HG02642 (cell line): ENCODE results near the gene TPCN1.
A peak's percentile ranks its signal among the peaks of the same experiment; 100 is the strongest.

Source experiments
- ATAC-seq: cut with Tn5 transposase; IDR thresholded peaks from one replicate; pipeline ENCODE4 v1.9.1; 2021; ENCODE audit warnings: mild to moderate bottlenecking; ENCODE audit not compliant: unreplicated experiment, poor library complexity

TPCN1 gene

DNA sequence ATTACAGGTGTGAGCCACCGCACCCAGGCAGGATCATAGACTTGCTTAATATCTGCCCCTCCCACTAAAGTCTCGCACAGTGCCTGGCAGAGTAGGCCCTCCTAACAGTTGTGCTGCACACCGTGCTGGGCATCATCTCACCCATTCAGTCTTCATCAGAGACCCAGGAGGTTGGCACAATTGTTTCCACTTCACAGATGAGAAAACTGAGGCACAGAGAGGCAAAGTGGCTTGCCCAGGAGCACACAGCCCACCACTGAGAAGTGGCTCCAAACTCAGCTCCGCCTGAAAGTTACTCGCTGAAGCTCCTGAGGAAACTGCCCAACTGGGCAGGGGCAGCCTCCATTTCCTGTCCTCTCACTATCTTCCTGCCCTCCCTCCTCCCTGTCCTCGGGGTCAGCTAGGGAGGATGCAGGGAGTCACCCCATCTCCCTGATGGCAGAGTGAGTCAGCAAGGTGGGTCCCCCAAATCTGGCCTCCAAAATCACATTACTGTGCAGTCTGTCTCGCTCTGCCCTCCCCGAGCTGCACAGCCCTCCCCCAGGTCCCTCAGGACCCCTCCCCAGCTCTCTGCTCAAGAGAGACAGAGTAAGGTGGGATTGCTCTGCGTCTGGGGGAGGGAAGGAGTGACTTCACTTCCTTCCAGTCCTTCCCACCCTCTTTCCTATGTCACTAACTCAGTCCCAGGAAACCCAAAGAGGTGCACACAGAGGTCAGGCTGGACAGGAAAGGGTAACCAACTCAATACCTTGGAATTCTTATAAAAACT lies 107.9 kb downstream of the TPCN1 start:
- no peak for ATAC-seq

DNA sequence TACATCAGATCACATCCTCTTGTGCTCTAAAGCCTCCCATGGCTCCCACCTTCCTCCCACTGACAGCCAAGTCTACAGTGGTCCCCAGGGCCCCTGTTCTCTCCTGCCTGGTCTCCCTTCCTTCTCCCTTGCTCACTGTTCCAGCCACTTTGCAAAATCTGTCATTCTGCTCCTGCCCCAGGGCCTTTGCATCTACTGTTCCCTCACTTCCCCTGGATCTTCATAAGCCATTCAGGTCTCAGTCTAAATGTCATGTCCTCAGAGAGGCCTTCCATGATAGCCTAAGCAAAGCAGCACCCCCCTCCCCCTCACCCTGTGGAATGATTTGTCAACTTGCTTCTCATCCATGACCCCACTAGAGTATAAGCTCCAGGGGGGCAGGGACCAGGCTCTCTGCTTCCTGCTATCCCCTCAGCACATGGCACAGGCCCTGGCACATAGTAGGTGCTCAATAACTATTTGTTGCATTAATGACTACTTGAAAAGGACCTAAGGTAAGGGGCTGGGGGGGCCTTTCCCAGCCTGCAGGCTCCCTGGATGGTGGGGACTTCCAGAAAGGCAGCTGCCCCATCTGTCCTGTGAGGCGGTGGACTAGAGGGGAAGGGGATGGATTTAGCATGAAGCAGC lies 108.6 kb downstream of the TPCN1 start:
- no peak for ATAC-seq

DNA sequence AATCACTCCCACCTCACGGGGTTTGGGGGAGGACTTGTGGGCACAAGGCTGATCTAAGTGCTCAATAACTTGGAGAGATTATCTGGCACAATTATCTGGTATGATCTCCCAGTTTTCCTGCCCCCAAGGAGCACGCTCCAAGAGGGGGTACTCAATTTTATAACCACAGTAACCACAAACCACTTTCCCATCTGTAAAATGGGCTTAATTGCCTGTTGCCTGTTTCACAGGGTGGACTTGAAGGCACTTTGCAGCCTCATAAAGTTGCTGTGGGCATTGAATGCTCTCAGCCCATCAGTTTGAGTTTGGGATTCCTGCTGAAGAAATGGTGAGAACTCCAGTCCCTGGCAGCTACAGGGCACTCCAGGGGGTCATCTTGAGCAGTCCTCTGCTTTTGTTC lies 109.2 kb downstream of the TPCN1 start:
- no peak for ATAC-seq

DNA sequence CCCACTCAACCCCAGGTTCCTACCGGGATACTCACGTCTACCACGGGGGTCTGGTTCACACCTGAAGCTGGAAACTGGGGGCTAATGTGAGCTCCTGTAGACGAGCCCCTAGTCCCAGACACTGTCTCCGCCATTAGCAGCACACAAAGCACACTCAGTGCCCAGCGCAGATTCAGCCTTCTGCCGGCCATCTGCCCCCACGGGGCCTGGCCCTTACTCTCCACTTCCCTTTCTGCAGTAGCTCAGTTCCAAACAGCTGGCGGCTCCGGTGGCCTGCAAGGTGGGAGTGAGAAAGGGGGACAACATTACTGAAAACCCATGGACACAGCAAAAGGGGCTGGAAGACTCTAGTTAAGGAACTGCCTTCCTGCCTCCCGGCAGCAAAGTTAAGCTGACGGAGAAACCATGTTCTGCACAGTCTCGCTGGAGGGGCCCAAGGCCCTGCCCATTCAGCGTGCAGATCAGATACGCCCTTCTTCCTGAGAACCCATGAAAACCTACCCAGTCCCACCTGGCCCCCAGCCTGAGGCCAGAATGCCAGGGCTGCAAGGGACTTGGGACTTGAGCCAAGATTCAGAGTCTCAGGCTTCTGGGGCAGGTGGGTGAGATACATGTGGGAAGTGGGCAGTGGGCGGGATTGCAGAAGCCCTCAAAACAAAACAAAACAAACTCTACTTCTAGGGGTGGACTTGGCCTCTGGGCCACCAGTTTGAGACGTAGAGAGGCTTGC lies 111.6 kb downstream of the TPCN1 start:
- ATAC-seq: no peak

DNA sequence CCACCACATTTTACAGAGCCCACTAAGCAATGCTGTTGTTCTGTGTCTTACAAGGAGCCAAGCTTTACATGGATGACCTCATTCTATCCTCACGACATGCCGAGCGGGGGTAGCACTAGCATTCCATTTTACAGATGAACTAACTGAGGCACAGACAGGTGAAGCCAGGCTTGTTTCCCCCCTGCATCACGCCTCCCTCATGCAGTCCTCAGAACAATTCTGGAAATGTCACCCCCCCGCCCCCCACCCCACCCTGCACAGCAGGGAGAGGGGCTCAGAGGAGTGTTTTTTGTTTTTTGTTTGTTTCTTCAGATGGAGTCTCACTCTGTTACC lies 112.1 kb downstream of the TPCN1 start:
- ATAC-seq: no peak

DNA sequence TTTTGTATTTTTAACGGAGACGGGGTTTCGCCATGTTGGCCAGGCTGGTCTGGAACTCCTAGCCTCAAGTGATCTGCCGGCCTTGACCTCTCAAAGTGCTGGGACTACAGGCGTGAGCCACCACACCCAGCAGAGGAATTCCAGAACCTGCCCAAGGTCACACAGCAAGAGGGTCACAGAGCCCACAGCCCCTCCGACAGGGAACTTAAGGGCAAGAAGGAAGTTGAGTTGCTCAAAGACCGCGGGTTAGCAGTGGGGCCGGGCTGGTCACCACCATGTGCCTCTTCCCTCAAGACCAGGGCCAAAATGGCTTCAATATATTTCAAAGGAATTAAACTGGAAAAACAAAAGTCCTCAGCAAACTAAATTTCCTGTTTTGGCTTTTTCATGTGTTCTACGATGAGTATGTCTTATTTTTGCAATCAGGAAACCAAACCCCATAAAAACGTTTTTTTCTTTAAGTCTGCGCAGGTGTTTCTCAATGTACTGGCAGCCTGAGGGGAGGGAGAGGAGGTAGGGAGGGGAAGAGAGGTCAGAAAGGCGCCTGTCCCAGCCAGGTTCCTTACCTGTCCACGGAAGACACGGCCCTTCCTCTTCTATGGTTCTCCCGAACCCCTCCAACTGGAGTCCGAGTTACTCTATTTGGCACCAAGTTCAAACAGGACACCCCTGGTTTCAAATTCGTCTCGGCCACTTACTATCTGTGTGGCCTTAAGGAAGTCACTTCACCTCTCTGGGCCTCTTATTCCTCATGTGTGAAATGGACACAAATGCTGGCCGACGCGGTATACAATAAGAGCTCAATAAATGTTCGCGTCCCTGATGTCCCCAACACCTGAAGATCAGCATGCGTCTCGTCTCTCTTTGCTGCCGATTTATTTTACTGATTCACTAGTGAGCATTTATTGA lies 112.9 kb downstream of the TPCN1 start:
- peak; percentile 21 for ATAC-seq

DNA sequence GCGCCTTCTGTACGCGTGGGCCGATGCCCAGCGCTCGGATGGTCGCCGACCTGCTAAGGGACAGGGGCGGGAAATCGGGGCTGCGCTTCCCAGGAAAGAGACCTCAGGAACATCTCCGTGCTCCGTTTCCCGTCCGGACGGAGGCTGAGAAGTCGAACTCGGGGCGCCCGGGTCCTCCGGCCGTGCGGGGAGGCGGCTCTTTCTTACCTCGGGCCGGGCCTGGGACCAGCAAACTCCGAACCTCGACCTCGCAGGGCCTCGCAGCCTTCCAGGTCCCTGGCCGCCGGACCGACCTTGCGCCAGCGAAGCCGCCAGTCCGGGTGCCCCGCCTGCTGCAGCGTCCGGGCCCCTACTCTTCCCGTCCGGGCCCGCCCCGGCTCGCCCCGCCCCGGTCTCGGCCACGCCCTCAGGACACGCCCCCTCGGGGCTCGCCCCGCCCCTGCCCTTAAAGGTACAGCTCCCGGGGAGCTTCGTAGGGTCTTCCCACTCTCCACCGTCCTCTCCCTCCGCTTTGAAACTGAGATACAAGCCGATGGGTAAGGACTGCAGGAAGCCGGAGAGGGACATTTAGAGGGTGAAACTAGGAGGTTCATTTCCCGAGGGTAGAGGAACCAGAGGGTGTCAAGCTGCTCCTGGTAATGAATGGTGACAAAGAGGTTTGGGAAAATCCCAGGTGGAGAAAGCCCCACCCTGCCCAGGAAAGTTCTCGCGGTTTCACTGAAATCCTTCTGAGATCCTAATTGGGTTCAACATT lies 113.7 kb downstream of the TPCN1 start, which contains the start of gene SLC8B1:
SLC8B1 (minus strand) TSS at position 324 of the 754 bp plus-strand sequence. CDS start 2,231 bp downstream, outside the sequence.
- ATAC-seq: peak; percentile 92

DNA sequence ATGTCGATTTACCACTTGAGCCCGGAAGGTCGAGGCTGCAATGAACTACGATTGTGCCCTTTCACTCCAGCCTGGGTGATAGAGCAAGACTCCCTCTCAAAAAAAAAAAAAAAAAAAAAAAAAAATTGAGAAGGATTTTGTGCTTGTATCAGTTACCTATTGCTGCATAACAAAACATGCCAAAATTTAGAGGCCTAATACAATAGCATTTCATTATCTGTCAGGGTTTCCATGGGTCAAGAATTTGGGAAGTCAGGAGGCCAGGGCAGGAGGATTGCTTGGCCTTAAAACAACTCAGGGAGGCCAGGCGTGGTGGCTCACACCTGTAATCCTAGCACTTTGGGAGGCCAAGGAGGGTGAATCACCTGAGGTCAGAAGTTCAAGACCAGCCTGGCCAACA lies 118.3 kb downstream of the TPCN1 start:
- no peak for ATAC-seq

DNA sequence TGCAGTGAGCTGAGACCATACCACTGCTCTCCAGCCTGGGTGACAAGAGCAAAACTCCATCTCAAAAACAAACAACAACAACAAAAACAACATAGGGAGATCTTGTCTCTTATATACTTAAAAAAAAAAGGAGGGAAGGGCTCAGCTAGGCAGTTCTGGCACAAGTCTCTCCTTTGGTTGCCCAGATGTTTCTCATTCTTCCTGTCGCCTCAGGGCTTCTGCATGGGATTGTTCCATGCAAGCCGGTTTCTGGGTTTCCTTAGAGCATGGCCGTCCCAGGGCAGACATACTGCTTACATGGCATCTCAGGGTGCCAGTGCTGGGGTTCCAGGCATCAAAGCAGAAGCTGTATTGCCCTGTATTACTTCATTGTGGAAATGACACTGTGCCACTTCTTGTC lies 118.8 kb downstream of the TPCN1 start:
- ATAC-seq: no peak

DNA sequence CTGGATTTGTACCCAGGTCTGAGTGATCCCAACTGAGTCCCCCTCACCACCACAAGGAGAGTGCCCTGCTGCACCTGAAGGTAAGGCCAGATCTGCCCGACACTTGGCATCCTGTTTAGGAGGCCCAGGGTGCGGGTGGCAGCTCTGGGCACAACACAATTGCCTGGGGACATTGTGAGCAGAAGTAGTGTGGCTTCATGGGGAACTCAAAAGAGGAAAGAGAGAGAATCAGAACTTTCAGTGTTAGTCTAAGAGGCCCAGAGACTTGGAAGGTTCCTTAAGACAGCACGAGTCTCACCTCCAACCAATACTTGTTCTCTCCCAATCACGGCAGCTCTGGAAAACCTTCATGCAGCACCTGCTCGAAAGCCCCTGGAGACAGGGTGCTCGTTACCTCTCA lies 120.3 kb downstream of the TPCN1 start:
- no peak for ATAC-seq

DNA sequence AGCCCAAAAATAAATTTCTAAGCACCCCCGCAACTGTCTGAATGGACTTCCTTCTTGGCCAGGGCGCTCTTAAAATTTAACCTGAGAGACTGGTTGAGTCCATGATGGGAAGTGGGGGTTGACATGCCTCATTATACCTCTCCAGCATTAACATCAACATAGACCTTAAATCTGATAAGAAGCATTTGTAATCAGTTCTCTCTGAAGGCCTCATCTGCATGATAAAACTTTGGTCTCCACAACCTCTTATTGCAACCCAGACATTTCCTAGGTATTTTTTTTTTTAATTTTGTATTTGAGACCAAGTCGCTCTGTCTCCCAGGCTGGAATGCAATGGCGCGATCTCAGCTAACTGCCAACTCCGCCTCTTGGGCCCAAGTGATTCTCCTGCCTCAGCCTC lies 124.1 kb downstream of the TPCN1 start:
- ATAC-seq: no peak

DNA sequence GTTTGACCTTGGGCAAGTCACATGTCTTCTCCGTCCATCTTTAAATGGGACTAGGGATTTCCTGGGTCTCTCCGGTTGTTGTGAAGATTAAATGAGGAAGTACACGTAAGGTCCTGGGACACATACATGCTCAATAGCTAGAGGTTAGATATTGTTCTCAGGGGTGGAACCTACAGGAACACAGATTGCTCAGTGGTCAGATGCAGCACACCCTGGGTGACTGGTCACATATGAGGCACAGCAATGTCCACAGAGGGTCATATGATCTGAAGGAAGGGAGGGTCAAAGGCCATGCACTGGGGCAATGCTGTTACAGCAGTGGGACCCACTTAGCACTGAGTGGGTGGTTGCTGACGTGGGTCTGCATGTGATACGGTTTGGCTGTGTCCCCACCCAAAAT lies 125.1 kb downstream of the TPCN1 start:
- no peak for ATAC-seq

DNA sequence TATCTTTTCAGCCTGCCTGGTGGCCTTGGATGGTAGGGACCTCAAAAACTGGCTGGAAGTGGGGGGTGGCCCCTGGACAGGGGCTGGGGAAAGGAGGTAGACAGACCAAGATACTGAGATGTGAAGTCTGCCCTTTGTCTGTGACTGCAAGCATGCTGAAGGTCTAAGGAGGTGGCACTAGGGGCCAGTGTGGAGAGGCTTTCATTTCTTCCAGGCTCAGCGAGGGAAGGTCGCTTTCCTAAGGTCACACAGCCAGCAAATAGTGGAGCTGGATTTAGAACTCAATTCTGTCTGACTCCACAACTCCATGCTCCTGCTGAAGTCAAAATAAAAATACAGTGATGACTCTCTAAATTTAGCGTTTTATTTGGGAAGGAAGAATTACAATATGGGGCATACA lies 125.8 kb downstream of the TPCN1 start:
- no peak for ATAC-seq

DNA sequence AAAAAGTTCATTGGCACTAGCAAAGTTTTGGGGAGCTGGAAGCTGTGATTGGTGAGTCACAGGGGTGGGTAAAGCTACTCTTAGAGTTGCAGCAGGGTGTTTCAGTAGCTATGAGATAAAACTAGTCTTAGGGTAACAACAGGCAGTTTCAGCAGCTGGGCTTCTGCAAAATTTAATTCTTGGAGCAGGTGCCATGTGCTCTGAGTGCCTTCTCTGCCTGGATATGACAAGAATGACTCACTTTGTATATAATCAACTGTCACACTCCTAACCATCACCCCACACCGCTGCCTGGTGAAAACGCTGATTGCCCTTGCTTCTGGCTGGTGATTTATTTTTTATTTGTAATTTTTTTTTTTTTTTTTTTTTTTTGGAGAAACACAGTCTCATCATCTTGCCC lies 126.6 kb downstream of the TPCN1 start:
- no peak for ATAC-seq
